HG03060 (cell line): ENCODE results near the gene NFYC.

Experiments
- ATAC-seq: cut with Tn5 transposase; IDR thresholded peaks from one replicate; pipeline ENCODE4 v1.9.1; 2021; ENCODE audit warnings: low read depth, moderate number of reproducible peaks; ENCODE audit not compliant: unreplicated experiment

Gene NFYC

GRCh38 chr1:40691538-40692428, at the start of gene NFYC:
TSS of gene NFYC (plus strand) at chr1:40691704. CDS start at chr1:40738844, 47,140 bp downstream.
- ATAC-seq = peak; percentile 57

- no peak for ATAC-seq
These were observed 46.3 kb upstream of the NFYC start for GRCh38 chr1:40645118-40645680.

GRCh38 chr1:40646315-40646714, 45.2 kb upstream of the NFYC start:
- ATAC-seq = no peak

- no peak for ATAC-seq
These were observed 43.3 kb upstream of the NFYC start for GRCh38 chr1:40648200-40648599.

- ATAC-seq = no peak
These were observed 42.4 kb upstream of the NFYC start for GRCh38 chr1:40648928-40649591.

- no peak for ATAC-seq
These were observed 41.9 kb upstream of the NFYC start for GRCh38 chr1:40649592-40649930.

- no peak for ATAC-seq
These were observed 41.4 kb upstream of the NFYC start for GRCh38 chr1:40650075-40650474.

- ATAC-seq = no peak
These were observed 40.2 kb upstream of the NFYC start for GRCh38 chr1:40651138-40651857.

- ATAC-seq = no peak
These were observed 39.0 kb upstream of the NFYC start for GRCh38 chr1:40652468-40652867.

GRCh38 chr1:40652979-40653378, 38.5 kb upstream of the NFYC start:
- ATAC-seq = no peak

GRCh38 chr1:40653851-40654537, 37.5 kb upstream of the NFYC start:
- no peak for ATAC-seq

GRCh38 chr1:40657046-40657445, 34.5 kb upstream of the NFYC start:
- ATAC-seq = no peak

GRCh38 chr1:40658751-40659648, 32.5 kb upstream of the NFYC start:
- ATAC-seq = no peak

GRCh38 chr1:40659649-40659947, 31.9 kb upstream of the NFYC start:
- ATAC-seq = no peak

GRCh38 chr1:40661678-40662077, 29.8 kb upstream of the NFYC start:
- no peak for ATAC-seq

- ATAC-seq = no peak
These were observed 29.4 kb upstream of the NFYC start for GRCh38 chr1:40662151-40662550.

GRCh38 chr1:40662864-40663263, 28.6 kb upstream of the NFYC start:
- no peak for ATAC-seq

- no peak for ATAC-seq
These were observed 28.0 kb upstream of the NFYC start for GRCh38 chr1:40663324-40664166.

- no peak for ATAC-seq
These were observed 27.4 kb upstream of the NFYC start for GRCh38 chr1:40664167-40664537.
